NT2/D1 (cell line): ENCODE measurements around the gene HSD17B14.

Experiments
- SUZ12 ChIP-seq: IDR thresholded peaks from 2 replicates; pipeline ENCODE4 v1.6.1; 2011; ENCODE audit not compliant: insufficient read length, insufficient read depth; ENCODE audit errors: extremely low read depth
- YY1 ChIP-seq: IDR thresholded peaks from 2 replicates; pipeline ENCODE4 v1.6.1; 2011; ENCODE audit not compliant: insufficient read length, insufficient read depth
- ZNF274 ChIP-seq: IDR thresholded peaks from 2 replicates; pipeline ENCODE4 v1.6.1; 2011; ENCODE audit warnings: mild to moderate bottlenecking, low read depth, low read length

GRCh38 chr19:48770266-48770665 lies 66.0 kb downstream of the HSD17B14 start:
- TF ChIP-seq ZNF274 = no peak
- no peak for TF ChIP-seq YY1
- TF ChIP-seq SUZ12 = no peak
